GM18502 (cell line): ENCODE measurements around the gene ITGA7.

Experiments
- ATAC-seq: cut with Tn5 transposase; IDR thresholded peaks from one replicate; pipeline ENCODE4 v1.9.1; 2021; ENCODE audit warnings: mild to moderate bottlenecking; ENCODE audit not compliant: unreplicated experiment, poor library complexity

The ITGA7 gene

GRCh38 chr12:55707841-55708694 lies at the start of gene ITGA7:
TSS of gene ITGA7 (minus strand) at chr12:55707904. CDS start at chr12:55707682, 222 bp downstream.
- peak; percentile 65 for ATAC-seq

GRCh38 chr12:55755246-55755645 lies 47.5 kb upstream of the ITGA7 start:
- ATAC-seq = no peak

GRCh38 chr12:55748230-55748993 lies 40.7 kb upstream of the ITGA7 start:
- ATAC-seq = no peak

- ATAC-seq = no peak
These were observed 39.2 kb upstream of the ITGA7 start for GRCh38 chr12:55746913-55747231.

GRCh38 chr12:55746174-55746912 lies 38.6 kb upstream of the ITGA7 start:
- ATAC-seq = no peak

- no peak for ATAC-seq
These were observed 37.9 kb upstream of the ITGA7 start for GRCh38 chr12:55745361-55746173.

- no peak for ATAC-seq
These were observed 36.8 kb upstream of the ITGA7 start for GRCh38 chr12:55744340-55745030.

- peak; percentile 52 for ATAC-seq
These were observed 36.0 kb upstream of the ITGA7 start for GRCh38 chr12:55743406-55744339.

GRCh38 chr12:55742719-55743405 lies 35.2 kb upstream of the ITGA7 start, which contains the start of gene GDF11:
TSS of gene GDF11 (plus strand) at chr12:55743122. CDS start at chr12:55743317, 195 bp downstream.
- ATAC-seq = peak; percentile 44

GRCh38 chr12:55741931-55742680 lies 34.4 kb upstream of the ITGA7 start:
- ATAC-seq = no peak

- no peak for ATAC-seq
These were observed 31.3 kb upstream of the ITGA7 start for GRCh38 chr12:55739025-55739378.

GRCh38 chr12:55738123-55739024 lies 30.7 kb upstream of the ITGA7 start:
- peak; percentile 85 for ATAC-seq

GRCh38 chr12:55737581-55738122 lies 29.9 kb upstream of the ITGA7 start:
- ATAC-seq = no peak

- peak; percentile 45 for ATAC-seq
These were observed 29.3 kb upstream of the ITGA7 start for GRCh38 chr12:55736780-55737580.

- ATAC-seq = no peak
These were observed 28.4 kb upstream of the ITGA7 start for GRCh38 chr12:55736076-55736475.
